BLaER1 treated with 17β-estradiol and CSF1 and Interleukin-3, amounts not matched to agents 10 nM and 100 nM (cell line): ENCODE measurements around the gene UCHL5.
"Not testable (repeated sequence)": the region's sequence is repeated elsewhere in the genome, so short reads cannot be mapped to it uniquely, and the experiment has no call there.

Source experiments
- H3K27ac ChIP-seq, 11 experiments: shearing (Covaris generic); formaldehyde crosslinking; 2 replicates each; pipeline ENCODE4 v1.8.1; 2022
- H3K27me3 ChIP-seq, 11 experiments: shearing (Covaris generic); formaldehyde crosslinking; 2 replicates each; pipeline ENCODE4 v1.8.1; 2022
- H3K36me3 ChIP-seq, 11 experiments: shearing (Covaris generic); formaldehyde crosslinking; 2 replicates each; pipeline ENCODE4 v1.8.1; 2022
- H3K4me1 ChIP-seq, 10 experiments: shearing (Covaris generic); formaldehyde crosslinking; 2 replicates each; pipeline ENCODE4 v1.8.1; 2022
- H3K4me2 ChIP-seq, 11 experiments: shearing (Covaris generic); formaldehyde crosslinking; 2 replicates each; pipeline ENCODE4 v1.8.1; 2022
- H3K4me3 ChIP-seq, 10 experiments: shearing (Covaris generic); formaldehyde crosslinking; 2 replicates each; pipeline ENCODE4 v1.8.1; 2022
- H3K9ac ChIP-seq, 11 experiments: shearing (Covaris generic); formaldehyde crosslinking; 2 replicates each; pipeline ENCODE4 v1.8.1; 2022
- H3K9me3 ChIP-seq, 11 experiments: shearing (Covaris generic); formaldehyde crosslinking; replicated peaks in 1 of 11; 2 replicates each; pipeline ENCODE4 v1.8.1; 2022
- H4K20me1 ChIP-seq, 11 experiments: shearing (Covaris generic); formaldehyde crosslinking; 2 replicates each; pipeline ENCODE4 v1.8.1; 2022
- Cebpa-rat ChIP-seq, 11 experiments: shearing (Covaris generic); IDR thresholded peaks; 2 replicates each; pipeline ENCODE4 v1.8.1; 2022

Gene UCHL5

DNA sequence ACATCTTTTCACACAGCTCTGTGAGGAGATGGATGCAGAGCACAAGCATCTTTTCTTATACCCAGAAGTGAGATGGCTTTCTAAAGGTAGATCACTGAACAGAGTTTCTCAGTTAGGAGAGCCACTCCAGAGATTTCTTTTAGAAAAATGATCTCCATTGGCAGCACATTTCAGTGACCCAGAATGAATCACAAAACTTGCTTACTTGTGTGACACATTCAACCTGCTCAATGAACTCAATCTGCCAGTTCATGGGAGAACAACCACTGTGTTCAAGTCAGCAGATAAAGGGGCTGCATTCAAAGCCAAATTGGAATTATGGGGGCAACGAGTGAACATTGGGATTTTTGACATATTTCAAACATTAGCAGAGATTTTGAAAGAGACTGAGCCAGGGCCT lies 78.3 kb downstream of the UCHL5 start:
- H3K9ac ChIP-seq: no peak overlapping the region
- H3K4me3 ChIP-seq: no peak overlapping the region
- peaks cover 0 to 7% (median 0%) of the 10 kb centered on the region in 10 experiments; a peak in 5 of 20 replicates for H3K4me1 ChIP-seq
- no peak overlapping the region for H3K4me2 ChIP-seq
- H3K9me3 ChIP-seq: no peaks in the 10 kb centered on the region
- no peaks in the 10 kb centered on the region for H3K27me3 ChIP-seq
- TF ChIP-seq Cebpa-rat (IDR thresholded peaks at IDR 0.05): no peak
- no peaks in the 10 kb centered on the region for H4K20me1 ChIP-seq
- H3K36me3 ChIP-seq: no peaks in the 10 kb centered on the region
- no peak overlapping the region for H3K27ac ChIP-seq

DNA sequence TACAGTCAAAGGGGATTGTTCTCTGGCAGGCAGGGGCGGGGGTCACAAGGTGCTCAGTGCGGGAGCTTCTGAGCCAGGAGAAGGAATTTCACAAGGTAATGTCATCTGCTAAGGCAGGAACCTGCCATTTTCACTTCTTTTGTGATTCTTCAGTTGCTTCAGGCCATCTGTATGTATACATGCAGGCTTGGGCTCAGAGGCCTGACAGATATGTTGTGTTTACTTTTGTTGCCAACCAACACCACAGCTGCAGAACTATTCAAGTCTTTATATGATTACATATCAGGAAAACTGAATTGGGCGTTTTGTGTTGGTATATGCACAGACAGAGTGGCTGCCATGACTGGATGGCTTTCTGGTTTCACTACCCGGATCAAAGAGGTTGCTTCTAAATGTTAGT lies 78.8 kb downstream of the UCHL5 start:
- not testable (repeated sequence) for H3K4me1 ChIP-seq, H3K9me3 ChIP-seq, H3K9ac ChIP-seq, H3K27me3 ChIP-seq, H3K36me3 ChIP-seq, H3K4me3 ChIP-seq, H3K4me2 ChIP-seq, H4K20me1 ChIP-seq, H3K27ac ChIP-seq

DNA sequence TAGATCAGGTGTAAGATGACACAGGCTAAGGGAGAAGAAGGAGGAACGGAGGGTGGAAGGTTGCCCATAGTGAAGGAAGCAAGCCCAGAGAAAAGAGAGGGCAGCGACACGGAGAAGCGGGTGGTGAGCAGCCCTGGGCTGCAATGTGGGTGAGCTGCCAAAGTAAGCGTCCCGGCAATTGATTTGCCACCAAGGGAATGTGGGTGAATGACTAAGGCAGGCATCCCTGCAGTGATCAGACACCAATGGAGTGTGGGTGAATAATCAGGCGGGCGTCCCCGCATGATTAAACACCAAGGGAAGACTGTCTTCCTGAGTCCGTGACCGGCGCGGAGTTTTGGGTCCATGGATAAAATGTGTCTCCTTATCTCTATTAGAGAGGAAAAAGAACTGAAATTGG lies 79.6 kb downstream of the UCHL5 start:
- TF ChIP-seq Cebpa-rat (IDR thresholded peaks at IDR 0.05): no peak
- Histone ChIP-seq H3K4me2 (no peak overlapping the region), H3K9ac (no peak overlapping the region), H3K9me3 (no peaks in the 10 kb centered on the region), H3K27ac (no peak overlapping the region), H3K27me3 (no peaks in the 10 kb centered on the region), H4K20me1 (no peaks in the 10 kb centered on the region), H3K36me3 (no peaks in the 10 kb centered on the region), H3K4me1 (peaks cover 0 to 4% (median 0%) of the 10 kb centered on the region in 10 experiments; a peak in 5 of 20 replicates), H3K4me3 (no peak overlapping the region)

DNA sequence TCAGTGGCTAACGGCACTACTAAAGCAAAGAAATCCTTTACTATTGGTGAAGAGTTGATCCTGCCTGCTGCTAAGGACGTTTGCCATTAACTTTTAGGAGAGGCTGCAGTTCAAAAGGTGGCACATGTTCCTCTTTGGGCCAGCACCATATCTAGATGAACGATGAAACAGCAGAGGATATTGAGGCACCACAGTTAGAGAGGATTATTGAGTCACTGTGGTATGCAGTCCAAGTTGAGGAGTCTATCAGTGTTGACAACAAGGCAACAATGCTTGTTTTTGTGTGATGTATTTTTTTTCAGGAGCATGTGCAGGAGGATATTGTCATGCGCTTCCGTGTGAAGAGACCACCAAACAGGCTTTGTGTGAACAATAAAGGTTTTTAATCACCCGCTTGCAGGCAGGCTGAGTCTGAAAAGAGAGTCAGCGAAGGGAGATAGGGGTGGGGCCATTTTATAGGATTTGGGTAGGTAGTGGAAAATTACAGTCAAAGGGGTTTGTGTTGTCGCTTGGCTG lies 80.9 kb downstream of the UCHL5 start:
- TF ChIP-seq Cebpa-rat (IDR thresholded peaks at IDR 0.05): no peak

DNA sequence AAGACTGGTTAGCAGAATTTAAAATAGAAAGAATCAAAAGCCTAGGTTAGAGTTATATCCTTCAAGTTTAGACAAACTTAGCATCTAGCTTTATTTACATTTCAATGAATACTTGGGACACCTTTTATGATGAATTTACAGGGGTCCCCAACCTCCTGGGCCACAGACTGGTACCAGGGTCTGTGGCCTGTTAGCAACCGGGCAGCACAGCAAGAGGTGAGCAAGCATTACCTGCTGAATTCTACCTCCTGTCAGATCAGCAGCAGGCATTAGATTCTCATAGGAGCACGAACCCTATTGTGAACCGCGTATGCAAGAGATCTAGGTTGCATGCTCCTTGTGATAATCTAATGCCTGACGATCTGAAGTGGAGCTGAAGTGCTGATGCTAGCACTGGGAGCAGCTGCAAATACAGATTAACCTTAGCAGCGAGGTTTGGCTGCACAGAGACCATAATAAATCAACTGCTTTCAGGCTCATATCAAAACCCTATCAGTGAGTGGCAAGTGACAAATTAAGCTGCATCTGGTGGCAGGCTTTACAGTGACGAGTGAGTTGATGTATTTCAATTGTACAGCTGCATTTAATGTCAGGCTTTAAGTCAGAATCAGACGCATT lies 82.0 kb downstream of the UCHL5 start:
- no peaks in the 10 kb centered on the region for H3K4me1 ChIP-seq
- no peak overlapping the region for H3K9ac ChIP-seq
- no peaks in the 10 kb centered on the region for H3K9me3 ChIP-seq
- H3K4me2 ChIP-seq: no peak overlapping the region
- no peak overlapping the region for H3K4me3 ChIP-seq
- no peaks in the 10 kb centered on the region for H3K27me3 ChIP-seq
- H3K36me3 ChIP-seq: no peaks in the 10 kb centered on the region
- no peak for TF ChIP-seq Cebpa-rat (IDR thresholded peaks at IDR 0.05)
- H4K20me1 ChIP-seq: no peaks in the 10 kb centered on the region
- no peak overlapping the region for H3K27ac ChIP-seq

More for the DNA sequence above, 80.9 kb downstream of the UCHL5 start:
- H3K4me3 ChIP-seq: no peak overlapping the region
- no peaks in the 10 kb centered on the region for H3K9me3 ChIP-seq
- no peak overlapping the region for H3K4me2 ChIP-seq
- H3K9ac ChIP-seq: no peak overlapping the region
- no peaks in the 10 kb centered on the region for H4K20me1 ChIP-seq
- H3K4me1 ChIP-seq: no peaks in the 10 kb centered on the region
- H3K27ac ChIP-seq: no peak overlapping the region
- H3K36me3 ChIP-seq: no peaks in the 10 kb centered on the region
- no peaks in the 10 kb centered on the region for H3K27me3 ChIP-seq

DNA sequence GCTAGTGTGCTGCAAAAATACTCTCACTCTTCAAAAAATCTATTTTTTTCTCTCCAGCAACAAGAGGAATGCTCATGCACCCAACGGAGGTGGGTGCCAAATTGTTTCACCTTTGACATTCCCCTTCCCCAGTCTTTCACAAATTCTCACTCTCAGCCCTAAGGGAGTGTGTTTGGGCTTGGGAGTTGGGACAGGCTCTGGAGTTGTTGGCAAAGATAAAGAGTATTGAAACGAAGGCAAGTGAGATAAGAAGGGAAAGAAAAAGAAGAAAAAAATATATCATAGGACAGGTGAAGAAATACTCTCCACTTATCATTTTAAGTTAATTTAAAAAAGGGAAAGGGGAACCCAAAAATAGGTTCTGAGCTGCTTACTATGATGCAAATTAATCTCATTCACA lies 82.6 kb downstream of the UCHL5 start:
- Histone ChIP-seq H3K4me1 (no peaks in the 10 kb centered on the region), H3K27ac (no peak overlapping the region), H3K9me3 (no peaks in the 10 kb centered on the region), H3K4me2 (no peak overlapping the region), H3K27me3 (no peaks in the 10 kb centered on the region), H4K20me1 (no peaks in the 10 kb centered on the region), H3K9ac (no peak overlapping the region), H3K36me3 (no peaks in the 10 kb centered on the region), H3K4me3 (no peak overlapping the region)
- TF ChIP-seq Cebpa-rat (IDR thresholded peaks at IDR 0.05): no peak

DNA sequence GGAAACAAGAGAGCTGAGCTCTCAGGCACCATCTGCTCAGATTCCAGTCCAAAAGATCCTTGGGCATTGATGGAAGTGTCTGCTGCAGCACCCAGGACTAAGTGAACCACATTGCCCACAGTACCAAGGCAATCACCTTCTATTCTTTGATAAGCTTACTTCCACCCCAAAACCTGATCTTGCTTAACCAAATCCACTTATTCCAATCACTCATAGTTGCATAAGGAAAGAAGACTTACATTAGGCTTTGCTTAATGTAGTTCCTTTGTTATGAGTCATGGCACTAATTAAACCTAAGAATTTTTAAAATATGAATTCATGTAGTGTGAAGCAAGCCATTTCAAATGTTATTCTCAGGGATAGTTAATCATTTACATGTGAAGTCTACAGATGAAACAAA lies 84.5 kb downstream of the UCHL5 start:
- no peaks in the 10 kb centered on the region for H3K9me3 ChIP-seq
- no peaks in the 10 kb centered on the region for H3K27me3 ChIP-seq
- no peak overlapping the region for H3K9ac ChIP-seq
- H3K4me1 ChIP-seq: no peaks in the 10 kb centered on the region
- H3K4me3 ChIP-seq: no peak overlapping the region
- H3K36me3 ChIP-seq: no peaks in the 10 kb centered on the region
- no peak overlapping the region for H3K27ac ChIP-seq
- TF ChIP-seq Cebpa-rat (IDR thresholded peaks at IDR 0.05): no peak
- no peaks in the 10 kb centered on the region for H4K20me1 ChIP-seq
- no peak overlapping the region for H3K4me2 ChIP-seq

DNA sequence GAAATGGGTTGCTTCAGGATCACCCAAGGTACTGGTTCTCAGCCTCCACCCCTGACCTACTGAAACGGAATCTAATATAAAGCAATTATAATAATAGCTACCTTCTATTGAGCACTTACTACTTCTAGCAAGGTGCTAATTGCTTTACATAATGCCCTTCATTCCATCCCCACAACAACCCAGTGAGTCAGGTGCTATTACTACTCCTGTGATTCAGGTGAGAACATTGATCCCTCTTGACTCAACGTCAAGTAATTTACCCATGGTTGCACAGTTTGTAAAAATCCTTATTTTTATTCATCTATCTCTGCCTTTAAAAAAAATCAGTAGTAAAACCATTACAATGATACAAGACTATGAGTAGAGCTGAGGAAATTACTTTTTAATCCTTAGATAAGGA lies 85.2 kb downstream of the UCHL5 start:
- Histone ChIP-seq H3K4me2 (no peak overlapping the region), H3K9me3 (no peaks in the 10 kb centered on the region), H3K9ac (no peak overlapping the region), H4K20me1 (no peaks in the 10 kb centered on the region), H3K27ac (no peak overlapping the region), H3K4me1 (no peaks in the 10 kb centered on the region), H3K36me3 (no peaks in the 10 kb centered on the region), H3K27me3 (no peaks in the 10 kb centered on the region), H3K4me3 (no peak overlapping the region)
- TF ChIP-seq Cebpa-rat (IDR thresholded peaks at IDR 0.05): no peak

DNA sequence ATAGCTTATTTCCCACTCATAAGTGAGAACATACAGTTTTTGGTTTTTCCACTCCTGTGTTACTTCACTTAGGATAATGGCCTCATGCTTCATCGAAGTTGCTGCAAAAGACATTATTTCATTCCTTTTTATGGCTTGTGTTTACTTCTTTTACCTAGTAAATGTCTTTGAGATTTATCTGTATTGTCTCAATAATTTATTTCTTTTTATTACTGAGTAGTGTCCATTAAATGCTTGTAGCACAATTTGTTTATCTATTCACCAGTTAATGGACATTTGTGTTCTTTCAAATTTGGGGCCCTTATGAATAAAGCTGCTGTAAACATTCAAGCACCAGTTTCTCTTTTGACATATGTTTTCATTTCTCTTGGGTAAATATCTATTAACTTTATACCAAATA lies 86.0 kb downstream of the UCHL5 start:
- no peak overlapping the region for H3K27ac ChIP-seq
- H4K20me1 ChIP-seq: no peaks in the 10 kb centered on the region
- H3K4me1 ChIP-seq: no peaks in the 10 kb centered on the region
- TF ChIP-seq Cebpa-rat (IDR thresholded peaks at IDR 0.05): no peak
- no peak overlapping the region for H3K9ac ChIP-seq
- H3K4me3 ChIP-seq: no peak overlapping the region
- no peaks in the 10 kb centered on the region for H3K36me3 ChIP-seq
- no peaks in the 10 kb centered on the region for H3K27me3 ChIP-seq
- H3K4me2 ChIP-seq: no peak overlapping the region
- no peaks in the 10 kb centered on the region for H3K9me3 ChIP-seq

DNA sequence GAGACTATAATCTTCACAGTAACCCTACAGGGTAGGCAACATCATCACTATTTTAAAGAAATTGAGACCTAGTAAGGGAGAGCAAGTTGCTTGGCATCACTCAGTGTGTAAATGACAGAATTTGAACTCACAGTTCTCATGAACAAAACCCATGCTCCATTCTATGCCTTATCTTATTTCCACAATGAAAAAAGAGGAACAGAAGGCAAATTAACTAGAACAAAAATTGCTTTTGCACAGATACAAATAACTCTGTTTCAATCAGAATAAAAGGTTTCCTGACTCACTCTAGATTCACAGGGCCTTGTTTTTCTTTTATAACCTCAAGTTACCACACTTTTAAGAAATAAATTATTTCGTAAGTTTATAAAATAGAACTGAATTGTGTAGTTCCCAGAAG lies 90.1 kb downstream of the UCHL5 start:
- Histone ChIP-seq H3K4me3 (no peak overlapping the region), H4K20me1 (no peaks in the 10 kb centered on the region), H3K27me3 (no peaks in the 10 kb centered on the region), H3K4me1 (peaks cover 0 to 7% (median 0%) of the 10 kb centered on the region in 10 experiments; a peak in 2 of 20 replicates), H3K9ac (no peak overlapping the region), H3K36me3 (no peaks in the 10 kb centered on the region), H3K9me3 (no peaks in the 10 kb centered on the region), H3K27ac (no peak overlapping the region), H3K4me2 (no peak overlapping the region)
- no peak for TF ChIP-seq Cebpa-rat (IDR thresholded peaks at IDR 0.05)
